ENCODE results near the gene KRT79.

DNA sequence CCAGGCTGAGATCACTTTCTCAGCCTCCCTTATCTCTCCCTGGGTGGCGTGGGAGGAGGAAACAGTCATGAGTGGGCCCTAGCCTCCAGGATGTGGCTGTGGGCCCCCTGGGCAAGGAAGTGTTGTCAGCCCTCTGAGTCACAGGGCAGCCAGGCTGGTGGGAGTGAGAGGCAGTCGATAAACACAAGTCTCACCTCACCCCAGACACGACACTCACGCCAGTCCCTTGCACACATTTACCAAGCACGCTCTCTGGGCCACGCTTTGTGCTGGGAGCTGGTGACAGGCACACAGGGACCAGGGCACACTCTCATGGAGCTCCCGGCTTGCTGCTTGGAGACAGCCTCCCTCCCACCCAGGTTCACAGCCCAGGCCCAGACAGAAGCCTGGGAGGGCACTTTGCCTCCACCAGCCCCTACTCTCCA is 1.9 kb upstream of the KRT79 start:
- TF ChIP-seq TAF1 (IDR thresholded peaks at IDR 0.05; ENCODE audit: borderline replicate concordance, insufficient read depth, low read length) (no peak), POLR2AphosphoS5 (IDR thresholded peaks at IDR 0.05; ENCODE audit: low read depth, low read length) (no peak)

Measured in PFSK-1 (cell line).